Effector memory CD4-positive, alpha-beta T cell (primary cell): Measurements from ENCODE around the gene SBNO2.

Experiments used
- DNase-seq, 3 donors: peaks; one replicate each; pipeline ENCODE4 v3.0.0-alpha.2; 2020
- H3K27ac ChIP-seq: 2 replicates; pipeline ENCODE4 v1.7.0; 2013; ENCODE audit warnings: mild to moderate bottlenecking, low read length, moderate library complexity; ENCODE audit not compliant: insufficient read depth, poor library complexity, severe bottlenecking
- H3K27me3 ChIP-seq: replicated peaks from 2 replicates; pipeline ENCODE4 v1.7.0; 2013; ENCODE audit warnings: mild to moderate bottlenecking, low read length; ENCODE audit not compliant: insufficient read depth, control insufficient read depth, poor library complexity, severe bottlenecking
- H3K36me3 ChIP-seq: 2 replicates; pipeline ENCODE4 v1.7.0; 2013; ENCODE audit warnings: mild to moderate bottlenecking, low read length, moderate library complexity; ENCODE audit not compliant: control insufficient read depth, insufficient read depth
- H3K4me1 ChIP-seq: 2 replicates; pipeline ENCODE4 v1.7.0; 2013; ENCODE audit warnings: low read length, mild to moderate bottlenecking; ENCODE audit not compliant: control insufficient read depth, insufficient read depth, poor library complexity, severe bottlenecking
- H3K4me3 ChIP-seq: 2 replicates; pipeline ENCODE4 v1.7.0; 2013; ENCODE audit warnings: low read length, low read depth, mild to moderate bottlenecking; ENCODE audit not compliant: insufficient read depth, poor library complexity, severe bottlenecking
- H3K9me3 ChIP-seq: 2 replicates; pipeline ENCODE4 v1.7.0; 2013; ENCODE audit warnings: mild to moderate bottlenecking, low read length, moderate library complexity; ENCODE audit not compliant: control insufficient read depth

The SBNO2 gene

DNA sequence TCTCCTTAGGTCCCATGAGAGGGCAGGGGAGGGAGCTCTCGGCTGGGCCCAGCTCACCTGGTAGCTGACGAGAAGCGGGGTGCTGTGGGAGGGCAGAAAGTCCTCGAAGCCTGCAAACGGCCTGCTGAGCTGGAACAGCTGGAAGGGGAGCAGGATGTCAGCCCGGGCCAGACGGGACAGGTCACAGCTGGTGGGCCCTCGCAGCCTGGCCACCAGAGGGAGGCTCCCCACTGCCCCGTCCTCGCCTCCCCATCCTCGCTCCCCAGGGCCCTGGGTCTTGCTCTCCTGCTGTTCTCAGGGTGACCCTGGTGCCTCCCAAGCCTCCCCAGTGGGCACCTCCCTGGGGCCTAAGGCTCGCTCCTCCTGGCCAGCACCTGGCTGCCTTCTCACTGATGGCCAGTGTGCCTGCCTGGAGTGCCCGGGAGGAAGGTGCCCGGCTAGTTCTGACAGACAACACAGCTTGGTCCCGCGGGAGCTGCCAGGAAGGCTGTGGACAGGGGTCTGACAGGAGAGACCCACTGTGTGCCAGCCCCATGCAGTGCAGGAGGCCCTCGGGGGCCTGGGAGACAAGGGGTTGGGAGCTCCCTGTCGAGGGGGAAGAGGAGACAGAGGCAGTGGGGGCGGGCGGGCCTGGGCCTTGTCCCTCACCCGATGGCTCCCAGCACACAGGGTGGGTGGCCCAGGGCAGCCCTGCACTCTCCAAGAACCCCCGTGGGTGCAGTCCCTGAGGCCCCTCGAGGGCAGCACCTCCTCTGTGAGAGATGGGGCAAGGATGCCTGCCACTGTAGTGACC lies 50.0 kb downstream of the SBNO2 start:
- Histone ChIP-seq H3K4me1 (no peaks in the 10 kb centered on the region), H3K27me3 (no peaks in the 10 kb centered on the region), H3K36me3 (peaks cover 84% of the 10 kb centered on the region), H3K27ac (no peak overlapping the region), H3K9me3 (no peaks in the 10 kb centered on the region), H3K4me3 (no peak overlapping the region)
- no peak for DNase-seq

GRCh38 chr19:1123381-1123780 lies 50.7 kb downstream of the SBNO2 start:
- Histone ChIP-seq H3K4me3 (no peak overlapping the region), H3K27me3 (no peaks in the 10 kb centered on the region), H3K27ac (no peak overlapping the region), H3K36me3 (peaks cover 91% of the 10 kb centered on the region), H3K9me3 (no peaks in the 10 kb centered on the region), H3K4me1 (no peaks in the 10 kb centered on the region)
- no peak for DNase-seq

DNA sequence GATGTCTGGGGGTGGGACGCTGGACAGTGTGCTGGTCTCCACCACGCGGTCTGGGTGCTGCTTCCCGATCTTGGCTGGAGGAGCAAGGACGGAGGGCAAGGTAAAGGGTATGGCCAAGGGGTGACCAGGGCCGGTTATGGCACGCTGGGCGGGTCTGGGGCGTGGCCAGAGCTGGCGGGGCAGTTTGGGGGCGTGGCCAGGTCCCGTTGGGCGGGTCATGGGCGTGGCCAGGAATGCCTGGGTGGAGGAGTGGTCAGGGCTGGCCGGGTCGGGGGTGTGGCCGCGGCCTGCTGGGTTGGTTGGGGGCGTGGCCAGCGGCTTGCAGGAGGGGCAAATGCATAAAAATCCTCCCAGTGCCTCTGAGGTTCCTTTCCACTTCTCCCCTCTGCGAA lies 51.1 kb downstream of the SBNO2 start:
- Histone ChIP-seq H3K4me3 (no peak overlapping the region), H3K9me3 (no peaks in the 10 kb centered on the region), H3K36me3 (peaks cover 93% of the 10 kb centered on the region), H3K27ac (no peak overlapping the region), H3K4me1 (no peaks in the 10 kb centered on the region), H3K27me3 (no peaks in the 10 kb centered on the region)
- DNase-seq, result no peak

DNA sequence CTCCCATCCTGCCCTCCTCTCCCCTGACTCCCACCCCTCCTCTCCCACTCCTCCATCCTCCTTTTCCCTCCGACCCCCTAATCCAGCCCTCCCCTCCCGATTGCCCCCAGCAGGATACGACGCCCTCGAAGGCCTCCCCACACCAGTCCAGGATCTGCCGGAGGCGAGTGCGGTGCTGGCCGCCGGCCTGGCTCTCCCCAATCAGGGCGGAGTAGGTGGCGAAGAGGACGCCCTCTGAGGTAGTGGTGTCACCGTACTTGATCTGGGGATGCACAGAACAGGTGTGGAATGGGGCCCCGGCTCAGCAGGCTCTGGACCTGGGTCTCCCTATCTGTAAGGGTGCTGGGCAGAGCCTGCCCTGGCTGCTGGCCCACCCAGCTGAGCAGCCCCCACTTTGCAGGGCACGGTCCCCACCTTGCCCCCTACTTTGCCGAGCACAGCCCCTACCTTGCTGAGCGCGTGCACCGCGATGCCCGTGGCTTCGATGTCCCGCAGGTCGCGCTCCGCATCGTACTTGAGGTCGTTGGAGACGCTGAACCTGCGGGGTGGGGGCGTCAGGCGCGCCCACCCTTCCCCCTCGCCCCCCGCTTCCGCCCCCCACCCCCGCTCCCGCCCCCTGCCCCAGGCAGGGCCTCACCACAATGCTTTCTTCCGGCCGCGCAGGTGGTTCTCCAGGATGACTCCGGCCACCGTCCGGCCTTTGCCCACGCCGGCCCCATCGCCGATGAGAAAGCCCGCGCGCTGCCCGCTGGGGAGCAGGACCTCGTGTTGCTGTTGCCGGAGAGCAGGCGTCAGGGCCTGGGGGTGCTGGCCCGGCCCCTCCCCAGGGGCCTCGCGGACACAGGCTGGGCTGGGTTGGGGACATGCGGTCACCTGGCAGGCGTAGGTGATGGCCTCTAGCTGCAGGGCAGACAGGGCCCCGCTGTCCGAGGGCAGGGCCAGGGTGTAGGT lies 51.8 kb downstream of the SBNO2 start:
- Histone ChIP-seq H3K27ac (no peak overlapping the region), H3K9me3 (no peaks in the 10 kb centered on the region), H3K4me3 (no peak overlapping the region), H3K36me3 (peaks cover 92% of the 10 kb centered on the region), H3K4me1 (no peaks in the 10 kb centered on the region), H3K27me3 (no peaks in the 10 kb centered on the region)
- no peak for DNase-seq

GRCh38 chr19:1121395-1121794 lies 52.7 kb downstream of the SBNO2 start:
- no peaks in the 10 kb centered on the region for H3K9me3 ChIP-seq
- DNase-seq, result no peak
- H3K36me3 ChIP-seq, result peaks cover 92% of the 10 kb centered on the region

GRCh38 chr19:1119475-1120217 lies 54.4 kb downstream of the SBNO2 start:
- Histone ChIP-seq H3K9me3 (no peaks in the 10 kb centered on the region), H3K27me3 (no peaks in the 10 kb centered on the region), H3K36me3 (peaks cover 88% of the 10 kb centered on the region), H3K4me1 (no peaks in the 10 kb centered on the region), H3K4me3 (no peak overlapping the region), H3K27ac (no peak overlapping the region)
- no peak for DNase-seq

More at GRCh38 chr19:1121395-1121794, 52.7 kb downstream of the SBNO2 start:
- Histone ChIP-seq H3K4me1 (no peaks in the 10 kb centered on the region), H3K27me3 (no peaks in the 10 kb centered on the region), H3K4me3 (no peak overlapping the region), H3K27ac (no peak overlapping the region)

DNA sequence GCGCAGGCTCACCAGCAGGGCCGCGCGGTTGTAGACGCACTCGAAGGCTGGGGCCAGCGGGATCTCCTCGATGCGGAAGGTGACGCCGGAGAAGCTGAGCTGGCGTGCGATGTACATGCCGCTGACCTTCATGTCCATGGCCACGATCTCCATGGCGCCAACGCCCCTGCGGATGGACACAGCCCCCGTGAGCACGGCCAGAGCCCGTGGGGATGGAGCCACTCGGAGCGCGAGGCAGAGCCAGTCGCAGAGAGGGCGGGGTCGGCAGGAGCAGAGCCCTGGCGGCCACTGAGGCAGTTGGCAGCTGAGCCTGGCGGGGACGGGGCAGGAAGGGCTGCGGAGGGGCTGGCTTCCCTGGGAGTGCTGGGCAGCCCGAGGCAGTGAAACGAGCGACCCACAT lies 55.1 kb downstream of the SBNO2 start:
- no peak overlapping the region for H3K27ac ChIP-seq
- H3K4me3 ChIP-seq, result no peak overlapping the region
- H3K9me3 ChIP-seq, result no peaks in the 10 kb centered on the region
- no peak for DNase-seq
- peaks cover 88% of the 10 kb centered on the region for H3K36me3 ChIP-seq
- no peaks in the 10 kb centered on the region for H3K27me3 ChIP-seq
- H3K4me1 ChIP-seq, result no peaks in the 10 kb centered on the region

- Histone ChIP-seq H3K36me3 (peaks cover 81% of the 10 kb centered on the region), H3K4me1 (peaks cover 10% of the 10 kb centered on the region), H3K27me3 (no peaks in the 10 kb centered on the region), H3K9me3 (no peaks in the 10 kb centered on the region), H3K4me3 (no peak overlapping the region), H3K27ac (no peak overlapping the region)
- no peak for DNase-seq
Measured at GRCh38 chr19:1117654-1118053, 56.4 kb downstream of the SBNO2 start.

GRCh38 chr19:1116726-1117581 lies 57.1 kb downstream of the SBNO2 start:
- no peaks in the 10 kb centered on the region for H3K27me3 ChIP-seq
- no peak for DNase-seq
- H3K4me3 ChIP-seq, result no peak overlapping the region
- peaks cover 10% of the 10 kb centered on the region for H3K4me1 ChIP-seq
- H3K27ac ChIP-seq, result no peak overlapping the region
- H3K36me3 ChIP-seq, result peaks cover 83% of the 10 kb centered on the region
- no peaks in the 10 kb centered on the region for H3K9me3 ChIP-seq
